Heart left ventricle (tissue), 13 donors: ENCODE results near the gene NCLN.

Experiments
- CTCF ChIP-seq, 12 donors: fragments of 200-600 bp; sonication (generic) in 4 of 12; IDR thresholded peaks; one replicate each; pipeline versions ENCODE4 v1.5.0 to v1.8.0; 2018 to 2022; ENCODE audit warnings: antibody characterized with exemption in 12 of 12, mild to moderate bottlenecking in 5 of 12
- POLR2A ChIP-seq, 2 donors: fragments of 450-650 bp; IDR thresholded peaks; one replicate each; pipeline ENCODE4 v1.6.1; 2017; ENCODE audit warnings: antibody characterized with exemption in 2 of 2, mild to moderate bottlenecking in 2 of 2, moderate library complexity in 2 of 2
- donor health status: ischemic (EF 13 %, LVEDD 7.1; RV severe dilation, severe dysfunction).
- donor health status: DM: no; HTN: yes; CAD: no.
- donor health status: DM: no; HTN: no; CAD: no.
- donor health status: ischemic (EF 25% LVEDD 6.9; RV normal size, moderate dysfunction).
- donor health status: ischemic (EF 25% LVEDD 5.7; RV mildly dilated, moderate dysfunction).
- donor health status: ischemic (EF 35%, LVEDD 5.7; RV mildly dilated, moderate dysfunction).
- donor health status: nonischemic (EF 11% LVEDD 7.7; RV severe dilation, severe dysfunction).
- donor health status: DM: yes; HTN: yes; CAD: no.
- donor health status: PGD.
- donor health status: ischemic (EF 29% LVEDD 5.4; RV normal size, mild dysfunction).
- donor health status: nonischemic (EF 23%, LVEDD 6.1; RV moderate dilation, normal function).

GRCh38 chr19:3159565-3159964 lies 26.2 kb upstream of the NCLN start:
- TF ChIP-seq CTCF (IDR thresholded peaks at IDR 0.05) = no peak
- TF ChIP-seq POLR2A (IDR thresholded peaks at IDR 0.05) = no peak
